Medulla oblongata (tissue), 1 donor: Measurements from ENCODE around the gene EDEM1.
"Not testable (repeated sequence)": the region's sequence is repeated elsewhere in the genome, so short reads cannot be mapped to it uniquely, and the experiment has no call there.

Experiments
- DNase-seq: peaks from one replicate; pipeline ENCODE4 v3.0.0-alpha.2; 2015; ENCODE audit errors: extremely low spot score

EDEM1 gene

DNA sequence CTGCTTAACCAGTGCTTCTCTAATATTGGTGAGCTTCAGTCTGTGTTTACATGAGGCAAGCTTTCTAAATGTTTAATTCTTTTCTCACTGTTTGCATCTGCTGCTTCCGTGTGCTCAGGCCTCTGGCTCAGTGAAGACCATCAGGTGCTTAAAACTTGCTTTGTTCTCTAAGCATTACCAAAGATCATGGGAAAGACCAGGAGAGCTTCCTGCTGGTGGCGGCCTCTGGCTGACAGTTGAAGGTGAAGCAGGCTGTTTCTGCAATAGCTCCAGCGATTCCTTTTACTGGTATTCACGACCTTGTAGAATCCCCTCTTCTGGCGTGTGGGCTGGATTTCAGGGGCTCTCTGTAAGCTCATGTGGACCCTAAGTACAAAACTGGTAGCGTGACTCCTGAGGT, 45.1 kb downstream of the EDEM1 start:
- DNase-seq, result no peak

DNA sequence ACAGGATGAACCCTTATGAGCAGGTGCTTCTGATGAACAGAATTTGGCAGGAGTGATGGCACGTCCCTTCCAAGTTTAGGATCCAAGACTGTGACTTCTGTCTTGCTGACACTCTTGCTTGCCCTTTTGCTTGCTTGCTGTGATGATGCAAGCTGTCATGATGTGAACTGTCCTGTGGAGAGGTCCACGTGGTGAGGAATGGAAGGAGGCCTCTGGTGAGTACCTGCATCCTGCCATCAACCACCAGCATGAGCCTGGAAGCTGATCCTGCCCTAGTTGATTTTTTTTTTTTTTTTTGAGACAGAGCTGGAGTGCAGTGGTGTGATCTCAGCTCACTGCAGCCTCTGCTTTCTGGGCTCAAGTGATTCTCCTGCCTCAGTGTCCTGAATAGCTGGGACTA, 45.5 kb downstream of the EDEM1 start:
- no peak for DNase-seq

DNA sequence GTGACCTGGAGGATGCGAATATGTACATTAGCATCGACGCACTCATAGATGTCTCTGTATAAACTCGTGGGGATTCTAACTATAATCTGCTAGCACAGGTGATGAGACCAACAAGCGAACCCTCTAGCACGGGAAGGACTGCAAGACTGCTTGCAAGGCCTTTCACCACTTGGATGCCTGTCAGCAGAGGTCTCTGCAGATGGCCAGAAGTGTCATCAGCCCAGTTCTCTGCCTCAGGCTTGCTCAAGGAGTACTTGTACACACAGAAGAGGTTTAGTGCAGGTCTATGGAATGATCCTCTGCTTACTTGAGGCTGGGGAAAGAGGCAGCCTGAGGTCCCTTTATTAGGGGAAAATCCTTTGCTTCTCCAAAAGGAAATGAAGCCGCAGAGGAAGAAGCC, 48.1 kb downstream of the EDEM1 start:
- no peak for DNase-seq

DNA sequence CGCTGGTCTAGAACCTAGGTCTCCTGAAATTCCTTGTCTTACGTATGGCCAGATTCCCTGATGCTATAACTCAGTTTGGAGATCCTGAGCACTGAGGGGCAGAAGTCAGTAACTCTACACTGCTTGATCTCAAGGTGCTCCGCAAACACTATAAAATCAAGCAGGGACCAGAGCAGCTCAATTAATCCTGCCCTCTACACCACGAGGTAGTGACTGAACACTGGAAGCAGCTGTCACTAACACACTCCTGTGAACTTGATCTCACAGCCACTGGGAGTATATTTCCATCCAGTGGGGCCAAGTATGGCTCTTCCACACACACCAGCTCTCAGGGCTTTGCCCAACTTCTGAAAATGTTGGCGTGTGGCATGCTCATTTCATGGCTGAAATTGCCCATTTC, 51.0 kb downstream of the EDEM1 start:
- DNase-seq, result no peak

DNA sequence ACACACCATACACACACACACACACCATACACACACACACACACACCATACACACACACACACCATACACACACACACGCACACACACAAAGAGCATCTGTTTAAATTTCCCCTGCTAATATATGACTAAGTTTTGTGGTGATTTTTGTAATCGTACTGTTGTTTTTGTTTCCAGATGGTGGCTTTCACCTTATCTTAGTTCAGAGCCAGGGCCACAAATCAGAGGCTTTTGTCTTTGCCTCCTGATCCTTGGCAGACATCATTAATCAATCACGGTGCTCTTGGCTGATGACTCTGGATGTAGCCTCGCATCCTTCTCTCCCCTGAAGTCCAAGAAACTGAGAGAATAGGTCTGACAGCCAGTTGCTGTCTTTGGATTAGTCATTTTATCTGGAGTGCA, 52.1 kb downstream of the EDEM1 start:
- DNase-seq, result no peak

- no peak for DNase-seq
These were observed 53.2 kb downstream of the EDEM1 start for GRCh38 chr3:5240740-5241139.

DNA sequence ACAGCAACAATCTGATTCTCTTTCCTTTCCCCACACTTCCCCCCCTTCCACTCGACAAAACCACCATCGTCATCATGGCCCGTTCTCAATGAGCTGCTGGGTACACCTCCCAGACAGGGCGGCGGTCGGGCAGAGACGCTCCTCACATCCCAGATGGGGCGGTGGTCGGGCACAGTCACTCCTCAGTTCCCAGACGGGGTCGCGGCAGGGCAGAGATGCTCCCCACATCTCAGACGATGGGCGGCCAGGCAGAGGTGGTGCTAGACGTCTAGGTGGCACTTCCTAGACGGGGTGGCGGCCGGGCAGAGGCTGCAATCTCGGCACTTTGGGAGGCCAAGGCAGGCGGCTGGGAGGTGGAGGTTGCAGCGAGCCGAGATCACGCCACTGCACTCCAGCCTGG, 55.3 kb downstream of the EDEM1 start:
- DNase-seq, result not testable (repeated sequence)

- no peak for DNase-seq
These were observed 58.4 kb downstream of the EDEM1 start for GRCh38 chr3:5245927-5246326.

DNA sequence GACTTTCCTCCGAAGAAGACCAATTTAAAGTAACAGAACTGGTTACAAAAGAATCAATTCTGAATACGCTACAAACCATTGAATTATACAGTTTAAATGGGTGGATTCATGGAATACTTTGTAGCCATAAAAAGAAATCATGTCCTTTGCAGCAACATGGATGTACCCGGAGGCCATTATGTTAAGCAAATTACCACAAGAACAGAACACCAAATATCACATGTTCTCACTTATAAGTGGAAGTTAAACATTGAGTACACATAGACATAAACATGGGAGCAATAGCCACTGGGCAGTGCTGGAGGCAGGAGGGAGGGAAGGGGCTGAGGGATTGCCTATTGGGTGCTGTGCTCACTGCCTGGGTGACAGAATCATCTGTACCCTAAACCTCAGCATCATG, 61.3 kb downstream of the EDEM1 start:
- no peak for DNase-seq

- DNase-seq, result no peak
These were observed 63.1 kb downstream of the EDEM1 start for GRCh38 chr3:5250467-5251195.

GRCh38 chr3:5251196-5251583, 63.7 kb downstream of the EDEM1 start:
- DNase-seq, result no peak

DNA sequence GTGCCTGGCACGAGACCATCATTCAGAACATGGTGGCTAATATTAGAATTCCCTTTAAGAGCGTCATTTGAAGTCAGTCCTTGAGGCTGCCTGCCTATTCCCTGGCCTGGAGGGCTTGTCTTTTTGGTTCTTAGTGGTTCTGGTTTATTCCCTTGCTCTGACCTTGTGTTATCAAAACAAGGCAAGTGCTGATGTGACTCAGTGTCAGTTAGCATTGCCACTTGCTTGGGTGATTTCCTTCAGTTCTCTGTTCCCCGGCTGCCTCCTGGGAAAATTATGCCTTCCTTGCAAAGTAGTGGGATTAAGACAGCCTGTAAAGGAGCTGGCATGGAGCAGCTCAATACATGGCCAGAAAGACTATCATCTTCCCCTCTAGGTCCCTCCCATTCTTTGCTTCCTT, 64.6 kb downstream of the EDEM1 start:
- DNase-seq, result no peak

GRCh38 chr3:5254281-5255048, 67.0 kb downstream of the EDEM1 start:
- no peak for DNase-seq

DNA sequence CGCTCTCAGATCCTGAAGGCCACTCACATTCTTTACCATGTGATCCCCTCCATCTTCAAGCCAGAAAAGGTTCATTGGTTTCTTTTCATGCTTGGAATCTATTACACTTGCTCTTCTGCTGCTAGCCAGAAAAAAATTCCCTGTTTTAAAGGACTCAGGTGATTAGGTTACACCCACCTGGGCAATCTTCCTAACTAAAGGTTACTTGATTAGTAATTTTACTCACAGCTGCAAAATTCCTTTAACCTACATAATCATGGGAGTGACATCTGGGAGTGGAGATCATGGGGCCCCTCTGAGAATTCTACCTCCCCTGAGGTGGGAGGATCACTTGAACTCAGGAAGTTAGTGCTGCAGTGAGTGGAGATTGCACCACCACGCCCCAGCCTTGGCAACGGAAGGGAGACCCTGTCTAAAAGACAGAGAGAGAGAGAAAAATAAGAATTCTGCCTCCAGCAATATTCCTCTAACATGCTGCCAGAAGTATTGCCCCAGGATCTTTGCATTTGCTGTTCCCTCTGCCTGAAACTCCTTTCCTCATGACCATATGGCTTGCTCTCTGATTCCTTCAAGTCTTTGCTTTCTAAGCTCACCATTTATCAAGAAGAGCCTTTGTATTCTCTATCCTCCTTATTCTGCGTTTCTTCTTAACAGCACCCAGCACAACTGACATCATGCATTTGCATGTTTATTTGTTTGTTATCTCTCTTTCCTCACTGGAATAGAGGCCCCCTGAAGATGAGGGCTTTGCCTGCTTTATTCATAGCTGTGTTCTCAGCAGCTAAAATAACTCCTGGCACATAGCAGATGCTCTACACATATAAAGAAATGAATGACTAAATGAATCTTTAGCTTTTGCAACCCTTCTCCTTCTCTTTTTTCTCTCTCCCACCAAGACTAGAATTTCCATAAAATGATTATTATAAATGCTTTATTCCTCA, 68.2 kb downstream of the EDEM1 start:
- DNase-seq, result no peak

GRCh38 chr3:5258526-5258925, 71.0 kb downstream of the EDEM1 start:
- DNase-seq, result no peak

GRCh38 chr3:5260992-5261501, 73.5 kb downstream of the EDEM1 start:
- no peak for DNase-seq

DNA sequence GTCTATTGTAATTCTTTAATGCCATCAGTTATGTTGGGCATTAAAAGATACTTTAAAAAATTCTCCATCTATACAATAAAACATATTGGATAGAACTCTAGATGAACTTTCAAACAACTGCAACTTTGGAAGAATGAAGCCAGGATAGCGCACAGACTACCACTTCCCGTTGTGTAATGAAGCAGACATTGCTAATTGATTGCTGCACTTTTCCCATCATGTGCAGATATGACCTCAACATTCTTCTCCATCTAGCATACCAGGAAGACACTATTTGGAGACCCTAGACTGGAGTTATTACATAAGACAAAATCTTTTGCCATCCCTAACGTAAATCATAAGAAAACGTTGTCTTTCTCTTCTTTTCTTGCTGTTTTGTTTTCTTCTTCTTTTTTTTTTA, 75.0 kb downstream of the EDEM1 start:
- no peak for DNase-seq

- no peak for DNase-seq
These were observed 76.6 kb downstream of the EDEM1 start for GRCh38 chr3:5264093-5264600.

DNA sequence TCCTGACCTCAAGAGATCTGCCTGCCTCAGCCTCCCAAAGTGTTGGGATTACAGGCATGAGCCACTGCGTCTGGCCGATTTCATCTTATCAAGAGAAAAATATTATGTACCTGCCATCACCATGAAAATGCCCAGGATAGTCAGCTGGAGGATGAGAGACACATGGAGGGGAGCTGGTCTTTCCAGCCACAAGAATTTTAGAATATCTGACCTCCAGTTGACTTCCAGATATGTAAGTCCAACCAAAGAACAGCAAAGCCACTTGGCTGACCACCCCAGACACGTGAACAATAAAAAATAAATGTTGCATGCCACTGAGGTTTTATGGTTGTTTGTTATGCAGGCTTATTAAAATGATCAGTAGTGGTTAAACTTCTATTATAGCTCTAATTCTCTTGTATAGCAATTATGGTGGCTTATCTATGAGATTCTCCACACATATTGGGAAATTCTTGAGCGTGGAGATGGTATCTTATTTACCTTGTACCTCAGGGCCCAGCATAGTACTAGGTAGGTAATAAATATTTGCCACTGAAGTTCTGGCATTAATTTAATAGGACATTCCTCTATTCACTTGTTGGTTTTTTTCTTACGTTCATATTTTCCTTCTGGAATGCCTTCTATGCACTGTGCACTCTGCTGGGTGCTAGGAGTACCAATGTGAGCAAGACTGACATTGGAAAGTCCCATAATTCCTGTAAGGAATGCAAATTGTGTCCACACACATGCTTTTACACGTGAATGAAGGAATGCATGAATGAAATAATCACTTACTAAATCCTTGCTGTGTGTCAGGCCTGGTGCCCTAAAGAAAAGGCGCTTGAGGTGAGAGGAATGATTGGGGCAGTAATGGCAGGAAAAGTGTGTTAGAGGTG, 77.6 kb downstream of the EDEM1 start:
- DNase-seq, result no peak

GRCh38 chr3:5267252-5267651, 79.7 kb downstream of the EDEM1 start:
- no peak for DNase-seq

DNA sequence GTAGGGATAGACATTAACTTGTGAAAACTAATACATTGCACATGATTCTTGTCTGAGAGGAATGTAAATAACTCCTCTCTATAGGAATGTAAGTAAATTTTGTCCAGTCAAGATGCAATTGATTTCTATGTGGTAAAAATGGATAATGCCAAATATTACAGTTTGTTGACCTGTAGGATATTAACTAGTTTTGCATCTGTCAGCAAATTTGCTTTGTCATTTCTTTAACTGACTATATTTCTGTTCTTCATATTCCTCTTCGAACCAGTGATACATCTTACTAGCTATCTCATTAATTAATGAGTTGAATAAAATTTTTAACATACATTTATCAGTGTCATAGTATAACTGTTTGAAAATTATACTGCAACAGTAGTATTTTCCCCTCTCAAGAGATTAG, 80.4 kb downstream of the EDEM1 start:
- no peak for DNase-seq
